ENCODE data around the gene LTO1.
A peak's percentile ranks its signal among the peaks of the same experiment; 100 is the strongest.

The LTO1 gene

GRCh38 chr11:69683764-69684333 lies 8.7 kb upstream of the LTO1 start:
- DNase-seq (ENCODE audit: low read depth, low spot score), result no peak
- H3K27ac ChIP-seq, result no peak overlapping the region

- no peak overlapping the region for H3K27ac ChIP-seq
- no peak for DNase-seq (ENCODE audit: low read depth, low spot score)
Measured at GRCh38 chr11:69682681-69683326, 7.7 kb upstream of the LTO1 start.

- DNase-seq (ENCODE audit: low read depth, low spot score), result no peak
- no peak overlapping the region for H3K27ac ChIP-seq
Measured at GRCh38 chr11:69682221-69682620, 7.1 kb upstream of the LTO1 start.

- no peak for DNase-seq (ENCODE audit: low read depth, low spot score)
Measured at GRCh38 chr11:69680688-69681087, 5.5 kb upstream of the LTO1 start.

GRCh38 chr11:69677749-69678148 lies 2.6 kb upstream of the LTO1 start:
- no peak for DNase-seq (ENCODE audit: low read depth, low spot score)

More at GRCh38 chr11:69680688-69681087, 5.5 kb upstream of the LTO1 start:
- no peak overlapping the region for H3K27ac ChIP-seq

GRCh38 chr11:69674267-69674885 lies 777 bp downstream of the LTO1 start:
- H3K27ac ChIP-seq, result peak overlapping the region; percentile 89
- no peak for DNase-seq (ENCODE audit: low read depth, low spot score)

More at GRCh38 chr11:69677749-69678148, 2.6 kb upstream of the LTO1 start:
- no peak overlapping the region for H3K27ac ChIP-seq

- H3K27ac ChIP-seq, result no peak overlapping the region
- DNase-seq (ENCODE audit: low read depth, low spot score), result no peak
Measured at GRCh38 chr11:69671734-69672465, 3.3 kb downstream of the LTO1 start.

GRCh38 chr11:69670158-69670845 lies 4.9 kb downstream of the LTO1 start:
- H3K27ac ChIP-seq, result no peak overlapping the region
- no peak for DNase-seq (ENCODE audit: low read depth, low spot score)

- no peak for DNase-seq (ENCODE audit: low read depth, low spot score)
- H3K27ac ChIP-seq, result no peak overlapping the region
Measured at GRCh38 chr11:69669486-69669885, 5.7 kb downstream of the LTO1 start.

- no peak for DNase-seq (ENCODE audit: low read depth, low spot score)
- no peak overlapping the region for H3K27ac ChIP-seq
Measured at GRCh38 chr11:69667619-69668604, 7.2 kb downstream of the LTO1 start.

- no peak for DNase-seq (ENCODE audit: low read depth, low spot score)
- no peak overlapping the region for H3K27ac ChIP-seq
Measured at GRCh38 chr11:69666752-69667536, 8.2 kb downstream of the LTO1 start.

GRCh38 chr11:69666261-69666660 lies 8.9 kb downstream of the LTO1 start:
- no peak overlapping the region for H3K27ac ChIP-seq
- DNase-seq (ENCODE audit: low read depth, low spot score), result no peak

GRCh38 chr11:69665669-69666068 lies 9.5 kb downstream of the LTO1 start:
- no peak for DNase-seq (ENCODE audit: low read depth, low spot score)
- H3K27ac ChIP-seq, result no peak overlapping the region

- no peak for DNase-seq (ENCODE audit: low read depth, low spot score)
- no peak overlapping the region for H3K27ac ChIP-seq
Measured at GRCh38 chr11:69664901-69665300, 10.3 kb downstream of the LTO1 start.

- no peak overlapping the region for H3K27ac ChIP-seq
- no peak for DNase-seq (ENCODE audit: low read depth, low spot score)
Measured at GRCh38 chr11:69664103-69664775, 10.9 kb downstream of the LTO1 start.

GRCh38 chr11:69663326-69663725 lies 11.8 kb downstream of the LTO1 start:
- no peak overlapping the region for H3K27ac ChIP-seq
- no peak for DNase-seq (ENCODE audit: low read depth, low spot score)

GRCh38 chr11:69662806-69663205 lies 12.3 kb downstream of the LTO1 start:
- DNase-seq (ENCODE audit: low read depth, low spot score), result no peak
- no peak overlapping the region for H3K27ac ChIP-seq
